Measurements from ENCODE around the gene CABLES2. TPM values are rescaled to one million over a fixed set of nuclear protein-coding genes. Genes with fewer than 3 reads are reported as not detected.

Gene CABLES2
- total RNA-seq, 2 experiments from 2014 or later: 14.8 to 22.5 TPM

GRCh38 chr20:62348604-62349003, 58.5 kb downstream of the CABLES2 start:
- peaks cover 5% of the 10 kb centered on the region for H3K4me1 ChIP-seq (ENCODE audit: insufficient read depth, low read length, poor library complexity, severe bottlenecking)
- H3K4me3 ChIP-seq (ENCODE audit: low read depth, low read length, poor library complexity, severe bottlenecking): no peak overlapping the region
- intact Hi-C loops (cut with micrococcal nuclease; ENCODE audit: unreplicated experiment): no loop called here
- H3K36me3 ChIP-seq (ENCODE audit: insufficient read depth, low read length): peaks cover 28% of the 10 kb centered on the region
- no peak overlapping the region for H3K27ac ChIP-seq (ENCODE audit: low read depth, low read length, poor library complexity, severe bottlenecking)
- POLR2A ChIA-PET: no interaction called here
- CTCF ChIA-PET (ENCODE audit: unreplicated experiment): no interaction called here
- H3K4me2 ChIP-seq (ENCODE audit: low read length): no peak overlapping the region
- no peak for TF ChIP-seq EZH2phosphoT487 (IDR thresholded peaks at IDR 0.05; ENCODE audit: borderline replicate concordance, low read depth, low read length)
- TF ChIP-seq, protein P1, sequence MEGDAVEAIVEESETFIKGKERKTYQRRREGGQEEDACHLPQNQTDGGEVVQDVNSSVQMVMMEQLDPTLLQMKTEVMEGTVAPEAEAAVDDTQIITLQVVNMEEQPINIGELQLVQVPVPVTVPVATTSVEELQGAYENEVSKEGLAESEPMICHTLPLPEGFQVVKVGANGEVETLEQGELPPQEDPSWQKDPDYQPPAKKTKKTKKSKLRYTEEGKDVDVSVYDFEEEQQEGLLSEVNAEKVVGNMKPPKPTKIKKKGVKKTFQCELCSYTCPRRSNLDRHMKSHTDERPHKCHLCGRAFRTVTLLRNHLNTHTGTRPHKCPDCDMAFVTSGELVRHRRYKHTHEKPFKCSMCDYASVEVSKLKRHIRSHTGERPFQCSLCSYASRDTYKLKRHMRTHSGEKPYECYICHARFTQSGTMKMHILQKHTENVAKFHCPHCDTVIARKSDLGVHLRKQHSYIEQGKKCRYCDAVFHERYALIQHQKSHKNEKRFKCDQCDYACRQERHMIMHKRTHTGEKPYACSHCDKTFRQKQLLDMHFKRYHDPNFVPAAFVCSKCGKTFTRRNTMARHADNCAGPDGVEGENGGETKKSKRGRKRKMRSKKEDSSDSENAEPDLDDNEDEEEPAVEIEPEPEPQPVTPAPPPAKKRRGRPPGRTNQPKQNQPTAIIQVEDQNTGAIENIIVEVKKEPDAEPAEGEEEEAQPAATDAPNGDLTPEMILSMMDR (conservative IDR thresholded peaks at IDR 0.05; ENCODE audit: low read length): no peak
- no peaks in the 10 kb centered on the region for H3K79me2 ChIP-seq (ENCODE audit: insufficient read depth, low read depth, low read length)
- H4K20me1 ChIP-seq (ENCODE audit: insufficient read depth, low read length): no peaks in the 10 kb centered on the region
- DNase-seq (ENCODE audit: low spot score): no peak
- H3K9me3 ChIP-seq (ENCODE audit: low read length): no peaks in the 10 kb centered on the region
- BruUV-seq (replicated peaks): no TSS peak
- no peak overlapping the region for H2AFZ ChIP-seq (ENCODE audit: low read length)
- no peaks in the 10 kb centered on the region for H3K9me2 ChIP-seq (ENCODE audit: insufficient read depth, low read length)

DNA sequence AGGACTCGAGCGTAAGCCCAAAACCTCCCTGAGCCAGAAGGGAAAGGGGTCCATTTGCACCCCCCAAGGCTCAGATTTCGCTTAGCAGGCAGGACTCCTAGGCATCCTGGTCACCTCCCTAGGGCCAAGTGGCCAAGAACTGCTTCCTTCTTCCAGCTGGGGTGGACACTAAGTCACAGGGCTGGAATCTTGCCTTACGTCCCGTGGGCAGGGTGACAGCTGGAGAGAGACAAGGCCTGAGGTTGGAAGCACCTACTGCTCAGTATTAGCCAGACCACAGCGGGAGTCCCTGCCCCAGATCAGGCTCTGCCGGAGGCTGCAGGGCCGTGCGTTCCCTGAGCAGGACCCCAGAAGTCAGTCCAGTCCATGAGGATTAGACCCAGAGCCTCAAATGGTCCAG, 59.6 kb downstream of the CABLES2 start:
- intact Hi-C loops (cut with micrococcal nuclease; ENCODE audit: unreplicated experiment): no loop called here
- Histone ChIP-seq H3K9me3 (ENCODE audit: low read length) (no peaks in the 10 kb centered on the region), H3K9me2 (ENCODE audit: insufficient read depth, low read length) (no peaks in the 10 kb centered on the region), H3K4me2 (ENCODE audit: low read length) (no peak overlapping the region), H3K4me1 (ENCODE audit: insufficient read depth, low read length, poor library complexity, severe bottlenecking) (peaks cover 5% of the 10 kb centered on the region), H3K4me3 (ENCODE audit: low read depth, low read length, poor library complexity, severe bottlenecking) (no peak overlapping the region), H3K27ac (ENCODE audit: low read depth, low read length, poor library complexity, severe bottlenecking) (no peak overlapping the region), H4K20me1 (ENCODE audit: insufficient read depth, low read length) (no peaks in the 10 kb centered on the region), H3K36me3 (ENCODE audit: insufficient read depth, low read length) (peaks cover 31% of the 10 kb centered on the region), H3K79me2 (ENCODE audit: insufficient read depth, low read depth, low read length) (no peaks in the 10 kb centered on the region), H2AFZ (ENCODE audit: low read length) (no peak overlapping the region)
- no TSS peak for BruUV-seq (replicated peaks)
- ChIA-PET POLR2A (no interaction called here), CTCF (ENCODE audit: unreplicated experiment) (no interaction called here)
- TF ChIP-seq, protein P1 (conservative IDR thresholded peaks at IDR 0.05; ENCODE audit: low read length): no peak
- DNase-seq (ENCODE audit: low spot score): no peak

- peaks cover 8% of the 10 kb centered on the region for H3K4me1 ChIP-seq (ENCODE audit: insufficient read depth, low read length, poor library complexity, severe bottlenecking)
- peaks cover 31% of the 10 kb centered on the region for H3K36me3 ChIP-seq (ENCODE audit: insufficient read depth, low read length)
- no TSS peak for BruUV-seq (replicated peaks)
- CTCF ChIA-PET (ENCODE audit: unreplicated experiment): no interaction called here
- H3K9me3 ChIP-seq (ENCODE audit: low read length): no peaks in the 10 kb centered on the region
- TF ChIP-seq, protein P1 (conservative IDR thresholded peaks at IDR 0.05; ENCODE audit: low read length): no peak
- TF ChIP-seq EZH2phosphoT487 (IDR thresholded peaks at IDR 0.05; ENCODE audit: borderline replicate concordance, low read depth, low read length): no peak
- POLR2A ChIA-PET: no interaction called here
- H3K4me3 ChIP-seq (ENCODE audit: low read depth, low read length, poor library complexity, severe bottlenecking): no peak overlapping the region
- intact Hi-C loops (cut with micrococcal nuclease; ENCODE audit: unreplicated experiment): no loop called here
- no peak overlapping the region for H3K27ac ChIP-seq (ENCODE audit: low read depth, low read length, poor library complexity, severe bottlenecking)
- no peaks in the 10 kb centered on the region for H3K79me2 ChIP-seq (ENCODE audit: insufficient read depth, low read depth, low read length)
- H4K20me1 ChIP-seq (ENCODE audit: insufficient read depth, low read length): no peaks in the 10 kb centered on the region
- no peak overlapping the region for H2AFZ ChIP-seq (ENCODE audit: low read length)
- no peak for DNase-seq (ENCODE audit: low spot score)
- no peak overlapping the region for H3K4me2 ChIP-seq (ENCODE audit: low read length)
- no peaks in the 10 kb centered on the region for H3K9me2 ChIP-seq (ENCODE audit: insufficient read depth, low read length)
These were observed 60.0 kb downstream of the CABLES2 start for GRCh38 chr20:62347151-62347404.

All from OCI-LY7 (cell line).